GM18951 (cell line): ENCODE results near the gene ABCC6.
"Not testable (repeated sequence)": the region's sequence is repeated elsewhere in the genome, so short reads cannot be mapped to it uniquely, and the experiment has no call there.

Source experiments
- POLR2A ChIP-seq: IDR thresholded peaks from 4 replicates; pipeline ENCODE4 v1.6.1; 2011; ENCODE audit warnings: mild to moderate bottlenecking; ENCODE audit not compliant: insufficient read length, insufficient read depth; ENCODE audit errors: extremely low read depth
- in situ Hi-C: fragments of 300-500 bp; cut with MboI; formaldehyde crosslinking; loops from one replicate; pipeline ENCODE4 v1.12.0; 2022; ENCODE audit warnings: low sequenced_read_pairs, mixed read lengths, inconsistent platforms; ENCODE audit not compliant: unreplicated experiment

Gene ABCC6

DNA sequence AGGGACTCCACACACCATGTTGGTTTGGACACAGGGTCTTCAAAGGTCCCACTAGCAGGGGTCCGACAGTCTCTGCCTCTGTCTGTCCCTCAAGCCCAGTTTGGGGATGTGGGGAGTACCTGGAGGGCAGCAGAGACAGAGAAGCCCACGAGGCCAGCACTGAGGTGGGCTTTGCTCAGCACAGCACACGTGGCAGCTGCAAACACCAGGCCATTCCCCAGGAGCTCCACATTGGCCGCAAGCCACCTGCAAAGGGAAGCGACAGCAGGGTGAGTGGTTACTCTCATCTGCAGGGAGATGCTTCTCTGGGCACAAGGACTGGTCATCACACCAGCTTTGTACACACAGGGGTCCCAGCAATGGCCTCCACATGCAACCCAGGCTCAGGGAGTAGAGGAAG is 62.0 kb downstream of the ABCC6 start:
- in situ Hi-C loops: no loop called here
- no peak for TF ChIP-seq POLR2A

DNA sequence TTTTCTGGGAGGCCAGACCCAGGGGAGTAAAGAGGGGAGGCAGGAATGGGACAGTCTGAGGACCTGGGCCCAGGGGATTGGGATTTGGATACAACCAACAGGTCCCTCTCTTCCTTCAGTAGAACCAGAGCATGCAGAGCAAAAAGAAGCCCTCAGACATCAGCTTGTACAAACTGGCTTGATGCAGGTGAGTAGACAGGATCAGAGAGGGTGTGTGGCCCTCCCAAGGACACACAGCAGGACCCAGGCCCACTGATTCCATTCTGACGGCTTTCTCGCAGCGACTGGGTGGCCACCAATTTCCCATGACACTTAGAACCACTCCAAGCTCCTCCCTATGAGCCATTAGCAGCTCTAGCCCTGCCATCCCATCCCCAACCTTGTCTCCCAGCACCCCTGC is 63.6 kb downstream of the ABCC6 start:
- in situ Hi-C loops: no loop called here
- no peak for TF ChIP-seq POLR2A

DNA sequence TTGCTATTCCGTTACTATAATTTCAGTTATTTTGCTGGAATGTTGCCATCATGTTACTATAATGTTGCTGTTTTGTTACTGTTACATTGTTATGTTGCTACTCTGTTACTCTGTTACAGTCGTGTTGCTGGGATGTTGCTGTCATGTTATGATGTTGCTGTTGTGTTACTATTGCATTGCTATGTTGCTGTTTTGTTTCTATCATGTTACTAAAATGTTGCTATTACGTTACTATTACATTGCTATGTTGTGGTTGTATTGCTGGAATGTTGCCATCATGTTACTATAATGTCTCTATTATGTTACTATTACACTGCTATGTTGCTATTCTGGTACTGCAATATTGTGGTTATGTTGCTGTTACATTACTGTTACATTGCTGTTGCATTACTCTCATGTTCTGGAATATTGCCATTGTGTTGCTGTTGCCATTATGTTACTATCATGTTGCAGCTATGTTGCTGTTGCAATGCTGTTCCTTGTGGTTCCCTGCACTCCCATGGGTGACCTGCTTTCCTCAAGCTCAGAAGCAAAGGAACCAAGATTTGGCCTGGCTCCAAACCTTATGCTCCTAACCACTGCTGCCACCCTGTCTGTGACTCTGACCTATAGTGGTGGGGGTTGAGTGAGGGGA is 64.4 kb downstream of the ABCC6 start:
- no peak for TF ChIP-seq POLR2A
- in situ Hi-C loops: no loop called here

DNA sequence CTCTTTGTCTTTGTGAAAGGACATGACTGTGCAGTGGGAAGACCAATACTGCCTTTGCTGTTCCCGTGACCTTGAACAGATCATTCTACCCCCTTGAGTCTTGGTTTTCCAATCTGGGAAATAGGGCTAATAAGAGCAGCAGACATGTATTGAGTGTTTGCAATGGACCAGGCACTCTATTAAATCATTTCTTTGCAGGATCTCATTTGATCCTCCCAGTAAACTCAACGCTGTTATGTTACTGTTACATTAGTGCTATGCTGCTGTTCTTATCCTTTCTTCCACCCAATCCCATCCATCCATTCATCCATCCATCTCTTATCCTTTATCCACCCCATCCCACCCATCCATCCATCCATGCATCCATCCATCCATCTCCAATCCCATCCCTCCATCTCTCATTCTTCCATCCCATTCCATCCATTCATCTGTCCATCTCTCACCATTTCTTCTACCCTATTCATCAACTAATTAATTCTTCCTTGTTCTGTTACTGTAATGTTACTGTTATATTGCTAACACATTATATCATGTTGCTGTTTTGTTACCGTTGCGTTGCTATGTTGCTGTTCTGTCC is 65.1 kb downstream of the ABCC6 start:
- TF ChIP-seq POLR2A: no peak
- in situ Hi-C loops: no loop called here

DNA sequence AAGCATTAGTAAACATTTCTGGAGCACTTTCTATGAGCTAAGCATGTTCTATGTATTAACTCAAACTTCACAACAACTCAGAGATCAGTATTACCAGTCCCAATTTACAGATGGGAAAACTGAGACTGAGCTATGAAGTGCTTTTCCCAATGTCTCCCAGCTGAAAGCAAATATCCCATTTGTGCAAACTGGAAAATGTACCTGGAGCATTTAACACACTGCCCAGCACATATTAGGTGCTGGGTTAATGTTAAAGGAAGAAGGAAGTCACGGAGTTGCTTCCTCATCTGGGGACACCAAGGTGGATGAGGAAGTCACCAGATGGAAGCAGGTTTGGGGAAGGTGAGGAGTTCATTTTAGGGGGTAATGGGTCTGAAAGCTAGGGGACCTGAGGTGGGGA is 66.1 kb downstream of the ABCC6 start:
- in situ Hi-C loops: no loop called here
- TF ChIP-seq POLR2A: no peak

DNA sequence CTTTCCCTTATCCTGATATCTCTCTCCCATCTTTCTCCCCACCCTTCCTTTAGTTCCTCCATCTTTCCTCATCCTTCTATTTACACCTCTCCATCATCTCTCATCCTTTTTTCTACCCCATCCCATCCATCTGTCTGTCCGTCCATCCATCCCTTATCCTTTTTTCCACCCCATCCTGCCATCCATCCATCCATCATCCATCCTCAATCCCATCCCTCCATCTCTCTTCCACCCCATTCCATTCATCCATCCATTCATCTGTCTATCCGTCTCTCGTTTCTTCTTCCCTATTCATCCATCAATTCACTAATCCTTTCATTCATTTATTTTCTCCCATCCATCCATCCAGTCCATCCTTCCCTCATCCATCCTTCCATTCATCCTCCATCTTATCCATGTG is 68.1 kb downstream of the ABCC6 start:
- TF ChIP-seq POLR2A: no peak
- in situ Hi-C loops: no loop called here

DNA sequence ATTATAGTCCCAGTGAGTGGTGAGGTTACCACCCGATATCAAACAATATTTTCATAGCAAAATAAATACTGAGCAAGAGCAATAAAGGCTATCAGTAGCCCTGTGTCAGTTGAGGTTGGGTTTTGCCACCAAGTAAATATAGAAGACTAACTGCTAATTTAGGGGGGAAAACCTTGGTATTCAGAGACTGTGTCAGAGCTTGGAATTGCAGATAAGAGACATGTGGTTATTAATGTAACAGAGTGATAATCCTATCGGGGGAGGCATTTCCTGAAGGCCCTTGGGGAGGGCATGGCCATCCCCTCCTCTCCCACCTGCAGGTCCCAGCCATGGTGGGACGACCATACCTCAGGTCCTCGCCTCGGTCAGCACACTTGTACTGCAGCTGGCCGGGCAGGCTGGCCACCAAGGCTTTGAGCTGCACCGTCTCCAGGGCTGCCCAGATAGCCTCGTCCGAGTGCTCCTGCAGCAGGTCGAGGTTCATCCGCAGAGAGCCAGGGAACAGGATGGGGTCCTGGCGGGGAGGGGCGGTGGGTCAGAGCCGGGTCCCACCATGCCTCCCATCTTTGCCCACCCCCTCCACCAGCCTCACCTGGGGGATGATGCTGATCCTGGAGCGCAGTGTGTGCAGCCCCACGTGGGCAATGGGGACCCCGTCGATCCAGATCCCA is 68.9 kb downstream of the ABCC6 start:
- in situ Hi-C loops: no loop called here
- no peak for TF ChIP-seq POLR2A

DNA sequence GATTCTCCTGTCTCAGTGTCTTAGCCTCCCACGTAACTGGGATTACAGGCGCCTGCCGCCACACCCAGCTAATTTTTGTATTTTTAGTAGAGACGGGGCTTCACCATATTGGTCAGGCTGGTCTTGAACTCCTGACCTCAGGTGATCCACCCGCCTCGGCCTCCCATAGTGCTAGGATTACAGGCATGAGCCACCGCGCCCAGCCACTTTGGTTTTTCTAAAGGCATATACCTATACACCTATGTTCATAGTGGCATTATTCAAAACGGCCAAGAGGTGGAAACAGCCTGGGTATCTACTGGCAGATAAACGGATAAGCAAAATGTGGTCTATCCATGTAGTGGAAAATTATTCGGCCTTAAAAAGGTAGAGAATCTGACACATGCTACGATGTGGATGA is 70.3 kb downstream of the ABCC6 start:
- in situ Hi-C loops: not testable (repeated sequence)

DNA sequence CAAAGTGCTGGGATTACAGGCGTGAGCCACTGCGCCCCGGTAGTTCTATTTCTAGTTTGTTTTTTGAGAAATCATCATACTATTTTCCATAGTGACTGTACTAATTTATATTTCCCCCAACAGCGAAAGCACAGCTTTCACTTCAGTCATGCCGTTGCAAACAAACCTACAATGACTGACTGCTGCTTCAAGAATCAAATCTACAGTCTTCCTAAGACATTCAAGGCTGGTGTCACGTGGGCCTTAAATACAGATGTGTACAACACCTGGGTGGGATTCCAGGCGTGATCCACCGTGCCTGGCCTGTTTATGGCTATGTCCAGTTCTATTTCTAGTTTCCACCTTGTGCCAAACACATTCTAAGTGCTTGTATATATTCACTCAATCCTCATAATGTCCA is 72.0 kb downstream of the ABCC6 start:
- no peak for TF ChIP-seq POLR2A
- in situ Hi-C loops: no loop called here

DNA sequence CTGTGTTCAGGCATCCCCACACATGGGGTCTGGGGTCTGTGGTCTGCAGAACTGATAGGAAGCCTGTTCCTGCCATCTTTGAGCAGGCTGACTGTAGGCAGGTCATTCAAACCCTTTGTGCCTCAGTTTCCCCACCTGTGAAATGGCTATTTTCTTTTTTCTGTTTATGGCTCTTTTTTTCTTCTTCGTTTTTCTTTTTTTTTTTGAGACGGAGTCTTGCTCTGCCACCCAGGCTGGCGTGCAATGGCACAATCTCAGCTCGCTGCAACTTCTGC is 72.5 kb downstream of the ABCC6 start:
- TF ChIP-seq POLR2A: no peak
- in situ Hi-C loops: no loop called here

DNA sequence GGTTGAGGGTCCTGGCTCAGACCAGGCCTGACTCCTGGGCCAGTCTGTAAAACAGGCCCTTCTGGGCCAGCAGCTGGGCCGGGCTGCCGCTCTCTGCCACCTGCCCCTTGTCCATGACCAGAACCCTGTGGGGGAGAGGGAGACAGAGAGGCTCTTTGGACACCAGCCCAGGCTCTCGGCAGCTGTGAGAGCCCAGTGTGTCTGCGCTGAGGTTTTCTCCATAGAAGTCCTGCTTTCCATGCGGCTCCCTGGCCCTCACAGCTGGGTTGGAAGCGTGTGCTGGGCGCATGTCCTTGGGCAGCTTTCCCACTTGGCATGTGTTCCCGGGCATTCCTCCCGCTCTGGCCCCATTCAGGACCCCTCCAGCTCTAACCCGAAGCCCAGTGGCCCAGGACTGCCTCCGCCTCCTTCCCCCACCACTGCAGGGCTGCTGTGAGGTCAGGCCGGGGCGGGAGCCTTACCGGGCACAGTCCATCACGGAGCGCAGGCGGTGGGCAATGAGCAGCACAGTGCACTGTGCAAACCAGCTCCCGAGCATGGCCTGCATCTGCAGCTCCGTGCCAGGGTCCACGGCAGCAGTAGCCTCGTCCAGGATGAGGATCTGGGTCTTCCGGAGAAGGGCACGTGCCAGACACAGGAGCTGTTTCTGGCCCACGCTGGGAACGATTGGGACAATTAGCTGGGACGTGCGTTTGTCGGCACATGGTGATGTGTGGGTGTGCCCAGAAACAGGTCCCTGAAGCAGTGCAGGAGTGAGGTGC is 73.0 kb downstream of the ABCC6 start:
- in situ Hi-C loops: no loop called here
- TF ChIP-seq POLR2A: no peak

DNA sequence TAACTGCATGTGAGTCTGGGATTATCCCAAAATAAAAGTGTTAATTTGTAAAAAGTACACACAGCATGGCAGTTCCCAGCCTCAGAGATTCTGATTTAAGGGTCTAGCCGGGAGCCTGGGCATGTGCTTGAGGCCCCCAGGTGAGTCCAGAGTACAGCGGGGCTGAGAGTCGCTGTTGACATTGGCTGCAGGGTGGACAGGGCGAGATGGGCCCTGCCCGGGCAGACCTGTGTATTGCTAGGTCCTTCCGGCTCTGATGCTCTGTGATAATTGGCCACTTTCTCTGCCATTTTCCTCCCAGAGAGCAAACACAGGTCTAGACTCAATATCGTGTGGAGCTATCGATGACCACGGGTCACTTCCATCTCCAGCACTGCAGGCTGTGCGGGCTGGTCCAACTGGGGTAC is 73.6 kb downstream of the ABCC6 start:
- in situ Hi-C loops: no loop called here
- no peak for TF ChIP-seq POLR2A

DNA sequence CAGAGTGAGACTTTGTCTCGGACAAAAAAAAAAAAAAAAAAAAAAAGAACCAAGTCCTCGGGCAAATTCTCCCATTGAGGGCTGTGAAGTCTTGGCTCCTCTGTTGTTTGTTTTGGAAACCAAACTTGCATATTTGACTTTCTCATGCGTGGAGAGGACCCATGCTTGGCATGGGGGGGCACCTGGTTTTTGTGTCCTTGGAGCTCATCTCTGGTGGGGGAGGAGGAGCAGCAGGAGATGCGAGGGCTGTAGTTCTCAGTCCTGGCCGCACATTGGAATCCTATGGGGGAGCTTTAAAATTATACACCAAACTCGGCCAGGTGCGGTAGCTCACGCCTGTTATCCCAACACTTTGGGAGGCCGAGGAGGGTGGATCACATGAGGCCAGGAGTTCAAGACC is 74.5 kb downstream of the ABCC6 start:
- in situ Hi-C loops: no loop called here
- no peak for TF ChIP-seq POLR2A

DNA sequence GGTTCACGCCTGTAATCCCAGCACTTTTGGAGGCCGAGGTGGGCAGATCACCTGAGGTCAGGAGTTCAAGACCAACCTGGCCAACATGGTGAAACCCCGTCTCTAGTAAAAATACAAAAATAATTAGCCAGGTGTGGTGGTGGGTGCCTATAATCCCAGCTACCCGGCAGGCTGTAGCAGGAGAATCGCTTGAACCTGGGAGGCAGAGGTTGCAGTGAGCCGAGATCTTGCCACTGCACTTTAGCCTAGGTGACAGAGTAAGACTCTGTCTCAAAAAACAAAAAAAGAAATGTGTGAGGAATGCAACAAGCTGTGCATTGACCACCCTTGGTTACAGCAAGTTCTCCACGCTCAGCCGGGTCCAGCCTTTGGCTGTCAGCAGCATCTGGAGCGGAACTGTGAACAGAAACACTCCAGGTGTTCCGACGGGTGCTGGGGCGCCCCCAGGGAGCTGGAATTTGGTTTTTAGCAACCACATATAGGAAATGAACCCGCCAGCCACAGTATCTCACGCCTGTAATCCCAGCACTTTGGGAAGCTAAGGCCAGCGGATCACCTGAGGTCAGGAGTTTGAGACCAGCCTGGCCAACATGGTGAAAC is 75.2 kb downstream of the ABCC6 start:
- in situ Hi-C loops: not testable (repeated sequence)
